DND-41 (cell line): ENCODE data around the gene VTCN1.

ENCODE experiments used
- EZH2 ChIP-seq: IDR thresholded peaks from 3 replicates; pipeline ENCODE4 v1.6.1; 2012; ENCODE audit warnings: borderline replicate concordance, low read depth, mild to moderate bottlenecking, moderate library complexity, low read length, inconsistent platforms; ENCODE audit not compliant: severe bottlenecking
- TF ChIP-seq, protein P1 (sequence below): IDR thresholded peaks from 2 replicates; pipeline ENCODE4 v1.5.1; 2012; ENCODE audit warnings: borderline replicate concordance, low read length, moderate library complexity, mild to moderate bottlenecking; ENCODE audit not compliant: poor library complexity, severe bottlenecking; ENCODE audit errors: extremely low read depth

DNA sequence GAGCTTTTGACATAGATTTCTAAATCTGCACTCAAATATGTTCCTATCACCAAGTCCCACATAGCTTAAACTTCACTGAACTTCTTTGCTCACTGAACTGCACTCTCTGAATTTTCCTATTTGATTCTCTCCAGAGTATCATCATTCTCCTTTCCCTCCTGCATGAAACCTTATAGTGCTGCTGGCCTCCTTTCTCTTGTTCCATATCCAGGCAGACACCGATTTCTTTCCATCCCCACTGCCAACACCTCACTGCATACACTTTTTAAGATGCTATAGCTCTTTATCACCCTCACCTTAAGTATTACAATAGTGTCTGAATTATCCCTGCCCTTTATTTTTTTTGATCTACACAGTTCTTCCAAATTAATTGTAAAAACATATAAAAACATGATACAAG is 86.1 kb downstream of the VTCN1 start:
- TF ChIP-seq, protein P1, sequence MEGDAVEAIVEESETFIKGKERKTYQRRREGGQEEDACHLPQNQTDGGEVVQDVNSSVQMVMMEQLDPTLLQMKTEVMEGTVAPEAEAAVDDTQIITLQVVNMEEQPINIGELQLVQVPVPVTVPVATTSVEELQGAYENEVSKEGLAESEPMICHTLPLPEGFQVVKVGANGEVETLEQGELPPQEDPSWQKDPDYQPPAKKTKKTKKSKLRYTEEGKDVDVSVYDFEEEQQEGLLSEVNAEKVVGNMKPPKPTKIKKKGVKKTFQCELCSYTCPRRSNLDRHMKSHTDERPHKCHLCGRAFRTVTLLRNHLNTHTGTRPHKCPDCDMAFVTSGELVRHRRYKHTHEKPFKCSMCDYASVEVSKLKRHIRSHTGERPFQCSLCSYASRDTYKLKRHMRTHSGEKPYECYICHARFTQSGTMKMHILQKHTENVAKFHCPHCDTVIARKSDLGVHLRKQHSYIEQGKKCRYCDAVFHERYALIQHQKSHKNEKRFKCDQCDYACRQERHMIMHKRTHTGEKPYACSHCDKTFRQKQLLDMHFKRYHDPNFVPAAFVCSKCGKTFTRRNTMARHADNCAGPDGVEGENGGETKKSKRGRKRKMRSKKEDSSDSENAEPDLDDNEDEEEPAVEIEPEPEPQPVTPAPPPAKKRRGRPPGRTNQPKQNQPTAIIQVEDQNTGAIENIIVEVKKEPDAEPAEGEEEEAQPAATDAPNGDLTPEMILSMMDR, result no peak
- TF ChIP-seq EZH2, result no peak
